Pancreas (tissue), 10 donors: ENCODE measurements around the gene SLC2A1. TPM values are rescaled to one million over a fixed set of nuclear protein-coding genes. Genes with fewer than 3 reads are reported as not detected.

Experiments used
- ATAC-seq, 4 donors: fragments of 200-7000 bp; cut with Tn5 transposase; one replicate each; pipeline versions ENCODE4 v1.8.0 to v1.9.1; 2020; ENCODE audit warnings: mild to moderate bottlenecking in 4 of 4, moderate library complexity in 4 of 4
- DNase-seq, 6 donors: peaks; one replicate each; pipeline ENCODE4 v3.0.0-alpha.2; 2020
- FAIRE-seq: peaks from 2 replicates; lab custom pipeline; 2012; peaks lifted over from hg19 to GRCh38; lab: Jason Lieb, UNC
- H3K27ac ChIP-seq, 4 donors: fragments of 200-600 bp; sonication (generic); 1 replicate in 3 of 4; 2 replicates in 1 of 4; pipeline versions ENCODE4 v1.5.0 to v1.8.0; 2020
- H3K27me3 ChIP-seq, 4 donors: fragments of 200-600 bp; one replicate each; pipeline ENCODE4 v1.8.0; 2021
- H3K36me3 ChIP-seq, 3 donors: fragments of 200-600 bp; sonication (generic) in 1 of 3; one replicate each; pipeline versions ENCODE4 v1.5.0 to v1.8.0; 2020 to 2021
- H3K4me1 ChIP-seq, 3 donors: fragments of 200-600 bp; one replicate each; pipeline ENCODE4 v1.8.0; 2021
- H3K4me3 ChIP-seq, 4 donors: fragments of 200-600 bp; sonication (generic) in 2 of 4; one replicate each; pipeline versions ENCODE4 v1.5.0 to v1.8.0; 2020 to 2021
- H3K9me3 ChIP-seq, 4 donors: fragments of 200-600 bp; one replicate each; pipeline ENCODE4 v1.8.0; 2021
- CTCF ChIP-seq, 4 donors: fragments of 200-600 bp; sonication (generic) in 3 of 4; IDR thresholded peaks; one replicate each; pipeline versions ENCODE4 v1.5.0 to v1.8.0; 2021; ENCODE audit warnings: antibody characterized with exemption in 4 of 4
- WGBS, 2 donors: extraction: QIAGEN DNeasy Blood & Tissue Kit; methylation state at CpG; one replicate each; pipeline ENCODE4 v1.1.7; 2013; 5-methylcytosine and 5-hydroxymethylcytosine counted together
- intact Hi-C, 3 donors: fragments of 100-400 bp; cut with DNase I; formaldehyde crosslinking; loops; one replicate each; pipeline versions ENCODE4 v1.11.1 to v1.14.2; 2022
- polyA plus RNA-seq, 2 donors: library from polyadenylated mRNA; stranded (reverse); fragments of 200-250 nt; gene quantifications; one replicate each; pipeline ENCODE4 v1.2.3, GENCODE V29; 2013
- total RNA-seq, 6 donors: library from RNA; stranded (reverse); fragmentation: NEBNext Ultra II Directional in 4 of 6; extraction: Animal tissue kit (Norgen Biotek cat#: 25700) in 4 of 6; gene quantifications; one replicate each; pipeline versions ENCODE4 v1.2.1 to v1.2.4, GENCODE V29; 2021 to 2023
- donor health status: healthy with polysubstance abuse.
- donor health status: DM: no; HTN: no; CAD: no; lungs with moderate emphysema.
- donor health status: DM: no; HTN: no; CAD: no.
- donor health status: control.
- donor health status: control.
- donor health status: Bipolar disorder and iron deficiency.
- donor health status: DM: yes; HTN: yes; CAD: no.
- donor health status: DM: no; HTN: no; CAD: no.
- donor health status: DM: no; HTN: no; CAD: no.
- donor health status: DM: yes; HTN: yes; CAD: no.

Gene SLC2A1
- total and polyA plus RNA-seq, 8 donors: 1.6 to 10.9 (median 6.8) TPM

GRCh38 chr1:42947117-42947516 is 11.6 kb downstream of the SLC2A1 start:
- DNase-seq (no peak), ATAC-seq (no peak), FAIRE-seq (no peak)
- intact Hi-C loops: no loop called here
- Histone ChIP-seq H3K27ac (peak overlapping the region in 1 of 4 donors; percentile 28), H3K4me1 (peaks cover 26 to 35% (median 31%) of the 10 kb centered on the region in 3 donors), H3K27me3 (no peaks in the 10 kb centered on the region), H3K4me3 (no peak overlapping the region), H3K9me3 (no peaks in the 10 kb centered on the region), H3K36me3 (no peaks in the 10 kb centered on the region)
- 79 to 86% methylated on average over 4 of the region's 4 CpGs for WGBS, 2 donors
- TF ChIP-seq CTCF (IDR thresholded peaks at IDR 0.05): no peak

- Histone ChIP-seq H3K4me1 (peaks cover 30 to 43% (median 32%) of the 10 kb centered on the region in 3 donors), H3K4me3 (no peak overlapping the region), H3K27me3 (no peaks in the 10 kb centered on the region), H3K27ac (peak overlapping the region in 3 of 4 donors; percentile 28 to 81 (median 33)), H3K36me3 (no peaks in the 10 kb centered on the region), H3K9me3 (no peaks in the 10 kb centered on the region)
- no peak for ATAC-seq
- no peak for DNase-seq
- no peak for FAIRE-seq
- WGBS, 2 donors: 59 to 66% methylated on average over 10 of the region's 10 CpGs
- intact Hi-C loops: no loop called here
- TF ChIP-seq CTCF (IDR thresholded peaks at IDR 0.05): no peak
These were observed 12.4 kb downstream of the SLC2A1 start for GRCh38 chr1:42946120-42946898.

GRCh38 chr1:42945164-42945563 is 13.5 kb downstream of the SLC2A1 start:
- Histone ChIP-seq H3K4me1 (peaks cover 30 to 49% (median 32%) of the 10 kb centered on the region in 3 donors), H3K36me3 (no peaks in the 10 kb centered on the region), H3K27ac (peak overlapping the region in 3 of 4 donors; percentile 33 to 81 (median 80)), H3K9me3 (no peaks in the 10 kb centered on the region), H3K4me3 (no peak overlapping the region), H3K27me3 (no peaks in the 10 kb centered on the region)
- intact Hi-C loops: no loop called here
- FAIRE-seq (no peak), DNase-seq (no peak), ATAC-seq (no peak)
- TF ChIP-seq CTCF (IDR thresholded peaks at IDR 0.05): no peak
- WGBS, 2 donors: 67 to 85% methylated on average over 6 of the region's 6 CpGs

GRCh38 chr1:42944246-42944928 is 14.3 kb downstream of the SLC2A1 start:
- Histone ChIP-seq H3K9me3 (no peaks in the 10 kb centered on the region), H3K4me3 (no peak overlapping the region), H3K27ac (peak overlapping the region; percentile 43 to 81 (median 68)), H3K36me3 (no peaks in the 10 kb centered on the region), H3K4me1 (peaks cover 32 to 50% (median 33%) of the 10 kb centered on the region in 3 donors), H3K27me3 (no peaks in the 10 kb centered on the region)
- DNase-seq: peak; percentile 73 to 88 (median 78)
- FAIRE-seq: no peak
- TF ChIP-seq CTCF (IDR thresholded peaks at IDR 0.05): no peak
- WGBS, 2 donors: 40 to 46% methylated on average over 9 of the region's 9 CpGs
- ATAC-seq: peak; percentile 62 to 74 (median 71)
- intact Hi-C loops: no loop called here
